PC-3 (cell line): Measurements from ENCODE around the gene SGTA.

Experiments
- CTCF ChIP-seq: fragments of 300-600 bp; sonication (generic); conservative IDR thresholded peaks from 2 replicates; pipeline ENCODE4 v1.5.1; 2017; ENCODE audit warnings: antibody characterized with exemption, low read depth, mild to moderate bottlenecking, low read length
- EZH2 ChIP-seq: fragments of 300-600 bp; sonication (generic); IDR thresholded peaks from one replicate; pipeline ENCODE4 v1.6.1; 2017; ENCODE audit warnings: antibody characterized with exemption, mild to moderate bottlenecking, low read length; ENCODE audit not compliant: unreplicated experiment
- EZH2phosphoT487 ChIP-seq: fragments of 300-600 bp; sonication (generic); IDR thresholded peaks from 2 replicates; pipeline ENCODE4 v1.6.1; 2018; ENCODE audit warnings: mild to moderate bottlenecking, antibody characterized with exemption, low read length, borderline replicate concordance

- TF ChIP-seq EZH2phosphoT487 (no peak), CTCF (no peak), EZH2 (no peak)
Measured at GRCh38 chr19:2723747-2724146, 59.3 kb downstream of the SGTA start.
